OCI-LY1 (cell line): Measurements from ENCODE around the gene SOX18.

Source experiments
- CTCF ChIP-seq: fragments of 200-600 bp; sonication (generic), shearing (Covaris generic); IDR thresholded peaks from 2 replicates; pipeline ENCODE4 v1.5.1; 2017; ENCODE audit warnings: mild to moderate bottlenecking, antibody characterized with exemption, low read length, moderate library complexity, mixed read lengths
- EZH2 ChIP-seq: fragments of 200-600 bp; sonication (generic), shearing (Covaris generic); IDR thresholded peaks from 2 replicates; pipeline ENCODE4 v1.8.0; 2017; ENCODE audit warnings: borderline replicate concordance, mixed run types, mild to moderate bottlenecking, antibody characterized with exemption, low read length, moderate library complexity, mixed read lengths

- TF ChIP-seq CTCF, result no peak
- TF ChIP-seq EZH2, result no peak
Measured at GRCh38 chr20:64015635-64016034, 33.8 kb downstream of the SOX18 start.
